ENCODE results near the gene TAAR5. TPM values are rescaled to one million over a fixed set of nuclear protein-coding genes. Genes with fewer than 3 reads are reported as not detected.

TAAR5 gene
- total and polyA plus RNA-seq, 10 of the 15 experiments (the other 5 are each of a cell fraction or from before 2014, with no cell fraction given), result not detected

DNA sequence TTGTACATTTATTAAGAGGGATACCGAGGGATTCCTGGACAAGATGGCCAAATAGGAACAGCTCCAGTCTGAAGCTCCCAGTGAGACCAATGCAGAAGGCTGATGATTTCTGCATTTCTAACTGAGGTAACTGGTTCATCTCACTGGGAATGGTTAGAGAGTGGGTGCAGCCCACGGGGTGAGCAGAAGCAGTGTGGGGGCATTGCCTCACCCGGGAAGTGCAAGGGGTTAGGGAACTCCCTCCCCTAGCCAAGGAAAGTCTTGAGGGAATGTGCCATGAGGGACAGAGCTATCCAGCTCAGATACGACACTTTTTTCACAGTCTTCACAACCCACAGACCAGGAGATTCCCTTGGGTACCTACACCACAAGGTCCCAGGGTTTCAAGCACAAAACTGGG lies 45.3 kb upstream of the TAAR5 start:
- no peaks in the 10 kb centered on the region for H3K27me3 ChIP-seq (replicated peaks in 1 of 2; ENCODE audit: control insufficient read depth in 2 of 2, insufficient read depth in 2 of 2, low read length in 1 of 2)
- ChIA-PET RAD21 (ENCODE audit: unreplicated experiment) (no interaction called here), POLR2A (no interaction called here), CTCF (interaction anchor here (2.2 kb wide), 1 partner anchor 104 kb away, joined by 5 read pairs; no protein-coding TSS in a partner anchor), SMC1A (ENCODE audit: uncharacterized antibody, unreplicated experiment) (interaction anchor here (0.9 to 1.4 kb wide), 4 partner anchors 14 to 679 kb away, joined by 3 to 4 read pairs (median 3); no protein-coding TSS in a partner anchor)
- TF ChIP-seq POLR2AphosphoS5 (IDR thresholded peaks at IDR 0.05; ENCODE audit: low read length), result no peak
- no peak for TF ChIP-seq NFYA (IDR thresholded peaks at IDR 0.05; ENCODE audit: borderline replicate concordance, low read depth, low read length)
- TF ChIP-seq, protein P1, sequence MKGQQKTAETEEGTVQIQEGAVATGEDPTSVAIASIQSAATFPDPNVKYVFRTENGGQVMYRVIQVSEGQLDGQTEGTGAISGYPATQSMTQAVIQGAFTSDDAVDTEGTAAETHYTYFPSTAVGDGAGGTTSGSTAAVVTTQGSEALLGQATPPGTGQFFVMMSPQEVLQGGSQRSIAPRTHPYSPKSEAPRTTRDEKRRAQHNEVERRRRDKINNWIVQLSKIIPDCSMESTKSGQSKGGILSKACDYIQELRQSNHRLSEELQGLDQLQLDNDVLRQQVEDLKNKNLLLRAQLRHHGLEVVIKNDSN (IDR thresholded peaks at IDR 0.05; ENCODE audit: borderline replicate concordance, extremely low read length, insufficient read depth, low read depth, low read length), result no peak
- H4K20me1 ChIP-seq (ENCODE audit: control insufficient read depth, insufficient read depth), result no peaks in the 10 kb centered on the region
- no peak overlapping the region for H3K27ac ChIP-seq (ENCODE audit: control insufficient read depth, insufficient read depth)
- no peak overlapping the region for H3K4me2 ChIP-seq (ENCODE audit: control insufficient read depth, insufficient read depth)
- no peak for FAIRE-seq
- no TSS peak for BruUV-seq (replicated peaks)
- no peaks in the 10 kb centered on the region for H3K36me3 ChIP-seq (ENCODE audit: control insufficient read depth in 2 of 2, insufficient read depth in 2 of 2, low read length in 1 of 2)
- no peak overlapping the region for H2AFZ ChIP-seq (ENCODE audit: control insufficient read depth, low read depth, low read length)
- H3K9me3 ChIP-seq (replicated peaks; ENCODE audit: control insufficient read depth, insufficient read depth, low read length), result no peaks in the 10 kb centered on the region
- H3K9ac ChIP-seq (ENCODE audit: control insufficient read depth, insufficient read depth, low read length), result no peak overlapping the region
- no peak for DNase-seq (ENCODE audit: low read depth, low spot score)
- H3K4me1 ChIP-seq (ENCODE audit: control insufficient read depth, insufficient read depth, low read length), result no peaks in the 10 kb centered on the region
- in situ Hi-C loops (cut with MboI) (no loop called here), intact Hi-C loops (cut with micrococcal nuclease; ENCODE audit: unreplicated experiment) (no loop called here)
- WGBS (ENCODE audit: insufficient coverage, insufficient replicate concordance, low lambda C conversion rate, missing lambda C conversion rate), result 18% methylated on average over 4 of the region's 4 CpGs
- ATAC-seq, result no peak
- no peak overlapping the region for H3K4me3 ChIP-seq
- no peaks in the 10 kb centered on the region for H3K79me2 ChIP-seq (ENCODE audit: control insufficient read depth, insufficient read depth, low read length)

DNA sequence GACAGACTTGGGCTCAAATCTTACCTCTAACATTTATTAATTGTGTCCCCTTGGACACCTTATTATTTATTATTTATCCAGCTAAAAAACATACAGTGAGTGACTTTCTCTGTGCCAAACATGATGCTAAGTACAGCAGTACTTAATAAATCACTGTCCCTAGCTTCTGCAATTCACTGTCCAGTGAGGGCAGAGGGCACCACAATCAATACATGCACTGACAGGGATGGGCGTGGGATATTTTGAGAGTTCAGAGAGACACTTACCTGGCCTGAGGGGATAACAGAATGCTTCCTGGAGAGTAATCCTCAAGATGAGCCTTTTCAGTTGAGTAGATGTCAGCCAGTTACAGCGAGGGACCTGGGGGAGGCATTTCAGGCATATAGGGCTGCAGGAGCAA lies 43.8 kb upstream of the TAAR5 start:
- no peak for DNase-seq (ENCODE audit: low read depth, low spot score)

More for the DNA sequence above, 43.8 kb upstream of the TAAR5 start:
- RAD21 ChIA-PET (ENCODE audit: unreplicated experiment), result no interaction called here
- Histone ChIP-seq H3K4me1 (ENCODE audit: control insufficient read depth, insufficient read depth, low read length) (no peaks in the 10 kb centered on the region), H3K4me2 (ENCODE audit: control insufficient read depth, insufficient read depth) (no peak overlapping the region), H3K79me2 (ENCODE audit: control insufficient read depth, insufficient read depth, low read length) (no peaks in the 10 kb centered on the region), H3K27ac (ENCODE audit: control insufficient read depth, insufficient read depth) (no peak overlapping the region), H2AFZ (ENCODE audit: control insufficient read depth, low read depth, low read length) (no peak overlapping the region), H3K9me3 (replicated peaks; ENCODE audit: control insufficient read depth, insufficient read depth, low read length) (no peaks in the 10 kb centered on the region), H3K36me3 (ENCODE audit: control insufficient read depth in 2 of 2, insufficient read depth in 2 of 2, low read length in 1 of 2) (no peaks in the 10 kb centered on the region), H3K9ac (ENCODE audit: control insufficient read depth, insufficient read depth, low read length) (no peak overlapping the region), H3K27me3 (replicated peaks in 1 of 2; ENCODE audit: control insufficient read depth in 2 of 2, insufficient read depth in 2 of 2, low read length in 1 of 2) (no peaks in the 10 kb centered on the region; a peak in 1 of 4 replicates), H4K20me1 (ENCODE audit: control insufficient read depth, insufficient read depth) (no peaks in the 10 kb centered on the region), H3K4me3 (no peak overlapping the region)
- no TSS peak for BruUV-seq (replicated peaks)
- FAIRE-seq (no peak), ATAC-seq (no peak)
- TF ChIP-seq MEF2A (IDR thresholded peaks at IDR 0.05; ENCODE audit: insufficient read depth, low read depth, low read length), result no peak
- TF ChIP-seq DPF2 (IDR thresholded peaks at IDR 0.05), result no peak
- TF ChIP-seq SRF (IDR thresholded peaks at IDR 0.05; ENCODE audit: low read depth in 2 of 2, low read length in 2 of 2), result no peak
- TF ChIP-seq TBL1XR1 (IDR thresholded peaks at IDR 0.05; ENCODE audit: low read depth, low read length), result no peak
- TF ChIP-seq, protein P2, sequence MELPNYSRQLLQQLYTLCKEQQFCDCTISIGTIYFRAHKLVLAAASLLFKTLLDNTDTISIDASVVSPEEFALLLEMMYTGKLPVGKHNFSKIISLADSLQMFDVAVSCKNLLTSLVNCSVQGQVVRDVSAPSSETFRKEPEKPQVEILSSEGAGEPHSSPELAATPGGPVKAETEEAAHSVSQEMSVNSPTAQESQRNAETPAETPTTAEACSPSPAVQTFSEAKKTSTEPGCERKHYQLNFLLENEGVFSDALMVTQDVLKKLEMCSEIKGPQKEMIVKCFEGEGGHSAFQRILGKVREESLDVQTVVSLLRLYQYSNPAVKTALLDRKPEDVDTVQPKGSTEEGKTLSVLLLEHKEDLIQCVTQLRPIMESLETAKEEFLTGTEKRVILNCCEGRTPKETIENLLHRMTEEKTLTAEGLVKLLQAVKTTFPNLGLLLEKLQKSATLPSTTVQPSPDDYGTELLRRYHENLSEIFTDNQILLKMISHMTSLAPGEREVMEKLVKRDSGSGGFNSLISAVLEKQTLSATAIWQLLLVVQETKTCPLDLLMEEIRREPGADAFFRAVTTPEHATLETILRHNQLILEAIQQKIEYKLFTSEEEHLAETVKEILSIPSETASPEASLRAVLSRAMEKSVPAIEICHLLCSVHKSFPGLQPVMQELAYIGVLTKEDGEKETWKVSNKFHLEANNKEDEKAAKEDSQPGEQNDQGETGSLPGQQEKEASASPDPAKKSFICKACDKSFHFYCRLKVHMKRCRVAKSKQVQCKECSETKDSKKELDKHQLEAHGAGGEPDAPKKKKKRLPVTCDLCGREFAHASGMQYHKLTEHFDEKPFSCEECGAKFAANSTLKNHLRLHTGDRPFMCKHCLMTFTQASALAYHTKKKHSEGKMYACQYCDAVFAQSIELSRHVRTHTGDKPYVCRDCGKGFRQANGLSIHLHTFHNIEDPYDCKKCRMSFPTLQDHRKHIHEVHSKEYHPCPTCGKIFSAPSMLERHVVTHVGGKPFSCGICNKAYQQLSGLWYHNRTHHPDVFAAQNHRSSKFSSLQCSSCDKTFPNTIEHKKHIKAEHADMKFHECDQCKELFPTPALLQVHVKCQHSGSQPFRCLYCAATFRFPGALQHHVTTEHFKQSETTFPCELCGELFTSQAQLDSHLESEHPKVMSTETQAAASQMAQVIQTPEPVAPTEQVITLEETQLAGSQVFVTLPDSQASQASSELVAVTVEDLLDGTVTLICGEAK (IDR thresholded peaks at IDR 0.05; ENCODE audit: borderline replicate concordance), result no peak
- SMC1A ChIA-PET (ENCODE audit: uncharacterized antibody, unreplicated experiment), result interaction anchor here (1.4 kb wide), 1 partner anchor 16 kb away, joined by 4 read pairs; no protein-coding TSS in a partner anchor
- WGBS (ENCODE audit: insufficient coverage, insufficient replicate concordance, low lambda C conversion rate, missing lambda C conversion rate), result 52% methylated on average over 2 of the region's 2 CpGs
- intact Hi-C loops (cut with micrococcal nuclease; ENCODE audit: unreplicated experiment), result no loop called here
- CTCF ChIA-PET, result interaction anchor here (1.3 to 2.2 kb wide), 3 partner anchors 11 to 353 kb away, joined by 3 to 7 read pairs (median 5); no protein-coding TSS in a partner anchor
- POLR2A ChIA-PET, result no interaction called here
- in situ Hi-C loops (cut with MboI), result no loop called here

Measured in GM12878 (cell line).